DOHH2 (cell line): Measurements from ENCODE around the gene MYO1D.

Experiments used
- EZH2phosphoT487 ChIP-seq: fragments of 200-600 bp; sonication (generic); IDR thresholded peaks from 2 replicates; pipeline ENCODE4 v1.6.1; 2017; ENCODE audit warnings: borderline replicate concordance, mild to moderate bottlenecking, antibody characterized with exemption, low read length, moderate library complexity, mixed read lengths
- TF ChIP-seq, protein P1 (sequence below): fragments of 200-600 bp; sonication (generic); IDR thresholded peaks from one replicate; pipeline ENCODE4 v1.5.1; 2014; ENCODE audit warnings: antibody characterized with exemption, mild to moderate bottlenecking, low read depth, low read length; ENCODE audit not compliant: poor library complexity, severe bottlenecking

DNA sequence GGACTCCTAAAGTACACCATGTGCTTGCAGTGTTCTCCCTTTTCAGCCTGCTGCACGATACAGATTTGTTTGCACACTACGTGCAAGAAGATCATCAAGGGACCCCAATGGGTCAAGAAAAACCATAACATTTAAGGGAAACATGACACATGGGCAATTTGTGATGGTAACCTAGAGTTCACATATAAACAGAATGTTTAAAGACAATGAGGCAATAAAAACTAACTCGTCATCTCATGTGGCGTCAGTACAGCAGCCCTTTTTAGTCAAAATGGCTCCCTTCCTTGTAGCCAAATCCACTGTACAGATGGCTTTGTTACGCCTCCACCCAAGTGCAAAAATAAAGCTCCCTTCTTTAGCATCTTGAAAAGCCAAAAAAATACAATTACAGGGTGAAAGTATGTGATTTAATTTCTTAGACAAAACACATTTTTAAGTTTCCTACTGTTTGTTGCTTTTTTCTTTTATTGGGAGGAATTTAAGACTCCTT is 216.4 kb downstream of the MYO1D start:
- TF ChIP-seq, protein P1, sequence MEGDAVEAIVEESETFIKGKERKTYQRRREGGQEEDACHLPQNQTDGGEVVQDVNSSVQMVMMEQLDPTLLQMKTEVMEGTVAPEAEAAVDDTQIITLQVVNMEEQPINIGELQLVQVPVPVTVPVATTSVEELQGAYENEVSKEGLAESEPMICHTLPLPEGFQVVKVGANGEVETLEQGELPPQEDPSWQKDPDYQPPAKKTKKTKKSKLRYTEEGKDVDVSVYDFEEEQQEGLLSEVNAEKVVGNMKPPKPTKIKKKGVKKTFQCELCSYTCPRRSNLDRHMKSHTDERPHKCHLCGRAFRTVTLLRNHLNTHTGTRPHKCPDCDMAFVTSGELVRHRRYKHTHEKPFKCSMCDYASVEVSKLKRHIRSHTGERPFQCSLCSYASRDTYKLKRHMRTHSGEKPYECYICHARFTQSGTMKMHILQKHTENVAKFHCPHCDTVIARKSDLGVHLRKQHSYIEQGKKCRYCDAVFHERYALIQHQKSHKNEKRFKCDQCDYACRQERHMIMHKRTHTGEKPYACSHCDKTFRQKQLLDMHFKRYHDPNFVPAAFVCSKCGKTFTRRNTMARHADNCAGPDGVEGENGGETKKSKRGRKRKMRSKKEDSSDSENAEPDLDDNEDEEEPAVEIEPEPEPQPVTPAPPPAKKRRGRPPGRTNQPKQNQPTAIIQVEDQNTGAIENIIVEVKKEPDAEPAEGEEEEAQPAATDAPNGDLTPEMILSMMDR = no peak
- no peak for TF ChIP-seq EZH2phosphoT487
